Measurements from ENCODE around the gene RUFY3. TPM values are rescaled to one million over a fixed set of nuclear protein-coding genes. Genes with fewer than 3 reads are reported as not detected.
"Not testable (repeated sequence)": the region's sequence is repeated elsewhere in the genome, so short reads cannot be mapped to it uniquely, and the experiment has no call there.

RUFY3 gene
- 23.8 and 30.0 TPM in 2 replicates for total RNA-seq

GRCh38 chr4:70721747-70722146, at the start of gene RUFY3:
Gene RUFY3, plus strand, starts transcription at chr4:70721964. Its CDS starts 610 bp downstream, at chr4:70722574.
- DNase-seq (ENCODE audit: extremely low read depth, low read depth, low spot score): no peak

DNA sequence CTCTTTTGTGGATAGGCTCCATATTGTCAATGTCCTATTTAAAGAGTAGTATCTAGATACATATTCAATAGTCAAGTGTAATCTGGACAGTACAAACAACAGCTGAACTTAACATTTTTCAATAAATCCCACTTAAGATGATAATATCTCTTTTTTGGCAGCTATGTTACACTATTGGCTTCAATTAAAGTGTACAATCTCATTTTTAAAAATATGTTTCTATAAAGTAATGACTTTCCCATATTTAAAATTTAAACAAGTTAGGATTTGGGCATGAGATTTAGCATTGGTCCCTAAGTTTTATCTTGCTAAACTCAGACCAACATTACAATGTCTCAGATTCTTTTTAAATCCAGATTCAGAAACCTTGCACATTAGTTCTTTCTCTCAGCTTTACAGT, 47.6 kb upstream of the RUFY3 start:
- no peak for DNase-seq (ENCODE audit: extremely low read depth, low read depth, low spot score)

GRCh38 chr4:70674731-70675130, 47.0 kb upstream of the RUFY3 start:
- no peak for DNase-seq (ENCODE audit: extremely low read depth, low read depth, low spot score)

DNA sequence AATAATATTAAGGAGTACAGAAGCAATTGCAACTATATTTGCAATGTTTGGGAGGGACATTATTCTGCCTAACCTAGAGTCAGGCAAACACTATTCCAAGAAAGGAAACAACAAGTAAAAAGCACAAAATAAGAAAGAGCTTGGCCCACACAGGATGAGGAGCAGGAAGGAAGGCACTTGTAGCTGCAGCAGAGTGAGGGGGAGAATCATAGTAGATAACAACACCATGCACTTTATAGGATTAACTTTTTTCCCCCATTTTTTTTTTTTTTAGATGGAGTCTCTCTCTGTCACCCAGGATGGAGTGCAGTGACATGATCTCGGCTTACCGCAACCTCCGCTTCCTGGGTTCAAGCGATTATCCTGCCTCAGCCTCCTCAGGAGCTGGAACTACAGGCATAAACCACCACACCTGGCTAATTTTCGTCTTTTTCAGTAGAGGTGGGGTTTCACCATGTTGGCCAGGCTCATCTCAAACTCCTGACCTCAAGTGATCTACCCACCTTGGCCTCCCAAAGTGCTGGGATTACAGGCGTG, 45.1 kb upstream of the RUFY3 start:
- no peak for DNase-seq (ENCODE audit: extremely low read depth, low read depth, low spot score)

DNA sequence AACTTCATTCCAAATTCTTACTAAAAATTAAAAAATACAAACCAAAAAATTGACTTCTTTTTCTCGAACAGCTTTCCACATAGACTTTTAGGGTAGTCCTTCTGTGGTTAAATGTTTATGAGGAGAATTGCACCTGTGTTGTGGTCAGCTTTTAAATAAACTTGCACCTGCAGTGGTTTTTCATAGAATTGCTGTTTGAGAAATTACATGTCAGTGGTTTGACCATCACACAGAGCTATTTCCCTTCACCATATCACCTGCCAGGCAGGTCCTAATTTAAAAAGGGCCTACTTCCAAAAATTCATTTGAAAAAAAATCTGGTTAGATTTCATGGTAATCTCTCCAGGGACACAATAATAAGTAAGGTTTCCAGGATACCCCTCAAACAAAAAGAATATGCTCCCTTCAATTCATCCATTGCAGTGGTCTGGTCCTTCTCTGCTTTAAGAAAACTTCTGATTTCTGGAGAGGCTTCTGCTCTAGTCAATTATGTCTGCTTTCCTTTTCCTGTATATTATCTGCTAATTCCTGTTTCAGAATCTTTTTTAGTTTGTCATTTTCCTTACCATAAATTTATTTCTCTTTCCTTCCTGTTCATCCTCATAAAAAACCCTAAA, 43.3 kb upstream of the RUFY3 start:
- no peak for DNase-seq (ENCODE audit: extremely low read depth, low read depth, low spot score)

- no peak for DNase-seq (ENCODE audit: extremely low read depth, low read depth, low spot score)
These were observed 40.8 kb upstream of the RUFY3 start for GRCh38 chr4:70680934-70681333.

DNA sequence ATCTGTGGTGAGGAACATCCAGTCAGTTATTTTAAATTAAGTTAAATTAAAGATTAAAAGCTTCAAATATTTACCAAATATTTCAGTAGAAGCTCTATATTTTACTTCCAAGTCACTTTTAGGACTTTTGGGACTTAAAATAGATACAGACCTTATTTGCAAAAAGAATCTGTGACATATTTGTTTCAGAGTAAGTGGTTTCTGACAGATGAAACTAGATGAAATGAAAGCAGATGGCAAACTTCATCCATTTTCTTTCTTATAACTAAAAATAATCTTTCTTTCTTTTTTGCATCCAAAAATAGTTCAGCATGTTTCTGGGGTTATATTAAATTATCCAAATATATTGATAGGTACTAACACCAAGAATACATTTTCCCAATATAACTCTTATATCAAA, 40.1 kb upstream of the RUFY3 start:
- DNase-seq (ENCODE audit: extremely low read depth, low read depth, low spot score): no peak

- DNase-seq (ENCODE audit: extremely low read depth, low read depth, low spot score): not testable (repeated sequence)
These were observed 39.6 kb upstream of the RUFY3 start for GRCh38 chr4:70682142-70682541.

GRCh38 chr4:70687392-70687791, 34.4 kb upstream of the RUFY3 start:
- DNase-seq (ENCODE audit: extremely low read depth, low read depth, low spot score): no peak

- DNase-seq (ENCODE audit: extremely low read depth, low read depth, low spot score): peak; percentile 99
These were observed 33.7 kb upstream of the RUFY3 start, which contains the start of gene UTP3 for GRCh38 chr4:70687821-70688794. Gene UTP3, plus strand, starts transcription at chr4:70688532. Its CDS starts 146 bp downstream, at chr4:70688678.

DNA sequence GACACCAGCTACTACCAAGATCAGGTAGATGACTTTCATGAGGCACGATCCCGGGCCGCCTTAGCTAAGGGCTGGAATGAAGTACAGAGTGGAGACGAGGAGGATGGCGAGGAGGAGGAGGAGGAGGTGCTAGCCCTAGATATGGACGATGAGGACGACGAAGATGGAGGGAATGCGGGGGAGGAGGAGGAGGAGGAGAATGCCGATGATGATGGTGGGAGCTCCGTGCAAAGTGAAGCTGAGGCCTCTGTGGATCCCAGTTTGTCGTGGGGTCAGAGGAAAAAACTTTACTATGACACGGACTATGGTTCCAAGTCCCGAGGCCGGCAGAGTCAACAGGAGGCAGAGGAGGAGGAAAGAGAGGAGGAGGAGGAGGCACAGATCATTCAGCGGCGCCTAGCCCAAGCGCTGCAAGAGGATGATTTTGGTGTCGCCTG, 33.0 kb upstream of the RUFY3 start:
- no peak for DNase-seq (ENCODE audit: extremely low read depth, low read depth, low spot score)

DNA sequence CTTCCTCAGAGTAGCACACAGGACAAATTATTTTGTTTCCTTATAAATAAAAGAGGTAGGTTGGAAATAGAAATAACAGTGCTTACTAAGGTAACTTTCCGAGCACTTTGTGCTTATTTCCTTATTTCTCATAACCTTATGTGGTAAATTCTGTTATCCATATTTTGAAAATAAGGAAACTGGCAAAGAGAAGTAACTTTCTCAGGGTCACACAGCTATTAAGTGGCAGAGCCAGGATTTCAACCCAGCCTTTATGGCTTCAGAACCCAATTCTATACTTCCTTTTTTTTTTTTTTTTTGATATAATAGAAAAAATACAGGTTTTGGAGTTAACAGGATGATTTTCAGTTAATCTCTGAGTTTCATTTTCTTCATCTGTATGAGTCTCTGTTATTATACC, 30.1 kb upstream of the RUFY3 start:
- no peak for DNase-seq (ENCODE audit: extremely low read depth, low read depth, low spot score)

GRCh38 chr4:70694633-70695032, 27.1 kb upstream of the RUFY3 start:
- not testable (repeated sequence) for DNase-seq (ENCODE audit: extremely low read depth, low read depth, low spot score)

DNA sequence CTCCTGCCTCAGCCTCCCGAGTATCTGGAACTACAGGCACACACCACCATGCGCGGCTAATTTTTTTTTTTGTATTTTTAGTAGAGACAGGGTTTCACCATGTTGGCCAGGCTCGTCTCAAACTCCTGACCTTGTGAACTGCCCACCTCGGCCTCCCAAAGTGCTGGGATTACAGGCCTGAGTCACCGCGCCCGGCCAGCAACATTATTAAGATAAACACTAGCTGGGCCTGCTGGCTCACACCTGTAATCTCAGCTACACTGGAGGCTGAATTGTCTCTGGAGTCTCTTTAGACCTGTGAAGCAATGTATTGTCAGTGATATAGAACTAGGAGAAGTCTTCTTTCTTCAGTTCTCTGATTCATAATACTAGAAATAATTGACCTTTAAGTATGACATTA, 23.3 kb upstream of the RUFY3 start:
- DNase-seq (ENCODE audit: extremely low read depth, low read depth, low spot score): not testable (repeated sequence)

- DNase-seq (ENCODE audit: extremely low read depth, low read depth, low spot score): no peak
These were observed 21.1 kb upstream of the RUFY3 start for GRCh38 chr4:70700712-70701111.

DNA sequence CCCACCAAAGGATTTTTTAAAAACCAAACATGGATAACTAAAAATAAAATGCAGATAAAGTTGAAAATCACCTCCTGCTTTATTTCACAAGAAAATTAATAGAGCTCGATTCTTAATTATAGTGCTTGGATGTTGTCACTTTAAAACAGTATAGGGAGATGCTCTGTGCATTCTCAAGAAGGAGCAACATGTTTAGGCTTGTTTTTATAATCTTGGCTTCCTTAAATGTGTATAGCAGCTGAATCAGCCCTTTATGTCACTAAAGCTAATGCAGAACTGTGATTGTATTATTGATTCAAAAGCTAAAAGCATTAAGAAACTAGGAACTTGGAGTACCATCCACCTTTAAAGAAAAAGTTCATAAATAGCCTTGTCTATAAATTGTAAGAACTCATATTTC, 20.5 kb upstream of the RUFY3 start:
- DNase-seq (ENCODE audit: extremely low read depth, low read depth, low spot score): no peak

DNA sequence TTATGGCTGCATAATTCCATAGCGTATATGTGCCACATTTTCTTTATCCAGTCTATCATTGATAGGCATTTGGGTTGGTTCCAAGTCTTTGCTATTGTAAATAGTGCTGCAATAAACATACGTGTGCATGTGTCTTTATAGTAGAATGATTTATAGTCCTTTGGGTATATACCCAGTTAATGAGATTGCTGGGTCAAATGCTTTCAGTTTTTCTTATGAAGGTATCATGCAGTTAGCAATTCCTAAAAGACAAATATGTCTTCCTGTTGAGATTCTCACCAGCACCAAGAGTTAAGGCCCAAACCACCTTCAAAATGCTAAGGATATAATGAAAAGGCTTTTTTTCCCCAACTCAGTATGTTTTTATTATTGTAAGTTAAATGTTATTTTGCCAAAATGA, 19.2 kb upstream of the RUFY3 start:
- DNase-seq (ENCODE audit: extremely low read depth, low read depth, low spot score): not testable (repeated sequence)

DNA sequence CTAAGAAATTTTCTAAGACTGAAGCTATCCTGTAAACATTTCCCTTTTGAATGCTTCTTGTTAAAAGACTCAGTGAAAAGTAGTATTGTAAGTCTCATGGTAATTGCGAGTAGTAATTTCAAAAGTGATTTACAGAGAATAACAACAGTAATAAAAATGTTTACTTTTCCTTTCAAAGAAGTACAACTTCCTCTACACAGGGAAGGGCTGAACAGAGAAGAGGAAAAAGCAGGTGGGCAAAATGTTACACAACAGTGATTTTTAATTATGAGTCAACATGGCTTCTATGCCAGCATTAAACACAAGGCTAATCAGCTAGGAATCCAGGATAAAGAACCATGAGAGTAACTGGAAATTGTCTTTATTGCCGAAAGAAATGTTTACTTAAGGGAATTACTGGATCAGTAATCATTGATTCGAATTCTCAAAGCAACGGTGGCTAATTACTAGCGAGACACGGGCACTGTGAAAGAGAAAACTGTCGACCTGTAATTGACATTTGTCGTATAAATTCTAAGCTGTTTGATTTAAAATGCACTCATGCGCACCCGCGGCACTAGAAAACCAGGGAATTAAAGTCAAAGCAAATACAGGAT, 18.0 kb upstream of the RUFY3 start:
- no peak for DNase-seq (ENCODE audit: extremely low read depth, low read depth, low spot score)

GRCh38 chr4:70704215-70704930, 17.4 kb upstream of the RUFY3 start:
- DNase-seq (ENCODE audit: extremely low read depth, low read depth, low spot score): no peak

DNA sequence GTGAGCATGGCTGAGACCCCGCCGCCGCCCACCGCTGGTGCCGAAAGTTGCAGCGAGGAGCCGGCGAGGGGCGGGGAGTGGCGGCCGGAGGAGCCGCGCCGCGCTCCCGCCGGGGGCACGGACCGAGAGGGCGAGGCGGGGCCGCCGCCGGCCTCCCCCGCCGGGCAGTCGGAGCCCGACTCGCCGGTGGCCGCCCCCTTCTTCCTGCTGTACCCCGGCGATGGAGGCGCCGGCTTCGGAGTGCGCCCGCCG, 16.9 kb upstream of the RUFY3 start:
- no peak for DNase-seq (ENCODE audit: extremely low read depth, low read depth, low spot score)

Data from glomerular endothelial cell (primary cell).